IPS DF 4.7 (cell line): ENCODE data around the gene PSG4.
"Not testable (repeated sequence)": the region's sequence is repeated elsewhere in the genome, so short reads cannot be mapped to it uniquely, and the experiment has no call there.

Source experiments
- DNase-seq: peaks from one replicate; pipeline ENCODE4 v3.0.0-alpha.2; 2013; ENCODE audit warnings: low spot score; ENCODE audit errors: extremely low read depth

Gene PSG4

DNA sequence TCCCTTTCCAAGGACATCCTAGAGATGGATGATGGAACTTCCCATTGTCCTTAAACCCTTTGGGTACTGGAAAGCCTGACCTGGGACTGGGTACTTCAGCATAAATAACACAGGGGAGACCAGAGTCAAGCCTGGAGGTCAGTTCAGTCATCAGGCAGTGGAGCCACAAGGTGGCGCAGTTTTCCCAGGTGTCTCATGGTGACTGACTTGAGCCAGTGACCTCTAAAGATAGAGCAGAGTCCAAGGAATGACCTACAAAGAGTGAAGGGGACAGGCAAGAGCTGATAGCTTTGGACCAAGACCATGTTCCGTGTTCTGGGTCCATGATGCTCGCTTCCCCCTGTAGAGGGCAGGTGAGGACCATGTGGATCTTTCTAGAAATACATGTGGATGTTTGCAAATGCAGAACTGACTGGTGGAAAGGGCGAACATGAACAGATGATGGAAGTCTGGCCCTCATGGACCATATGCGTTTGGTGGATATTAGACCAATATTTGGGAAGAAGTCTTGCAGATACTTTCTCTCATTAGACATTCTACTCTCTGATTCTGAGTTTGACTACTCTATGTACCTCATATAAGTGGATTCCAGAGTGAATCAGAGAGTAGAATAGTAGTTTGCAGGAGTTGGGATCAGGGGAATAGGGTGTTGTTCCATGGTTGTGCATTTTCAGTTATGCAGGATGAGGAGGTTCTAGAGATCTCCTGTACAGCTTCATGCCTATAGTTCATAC, 6.6 kb downstream of the PSG4 start:
- not testable (repeated sequence) for DNase-seq

DNA sequence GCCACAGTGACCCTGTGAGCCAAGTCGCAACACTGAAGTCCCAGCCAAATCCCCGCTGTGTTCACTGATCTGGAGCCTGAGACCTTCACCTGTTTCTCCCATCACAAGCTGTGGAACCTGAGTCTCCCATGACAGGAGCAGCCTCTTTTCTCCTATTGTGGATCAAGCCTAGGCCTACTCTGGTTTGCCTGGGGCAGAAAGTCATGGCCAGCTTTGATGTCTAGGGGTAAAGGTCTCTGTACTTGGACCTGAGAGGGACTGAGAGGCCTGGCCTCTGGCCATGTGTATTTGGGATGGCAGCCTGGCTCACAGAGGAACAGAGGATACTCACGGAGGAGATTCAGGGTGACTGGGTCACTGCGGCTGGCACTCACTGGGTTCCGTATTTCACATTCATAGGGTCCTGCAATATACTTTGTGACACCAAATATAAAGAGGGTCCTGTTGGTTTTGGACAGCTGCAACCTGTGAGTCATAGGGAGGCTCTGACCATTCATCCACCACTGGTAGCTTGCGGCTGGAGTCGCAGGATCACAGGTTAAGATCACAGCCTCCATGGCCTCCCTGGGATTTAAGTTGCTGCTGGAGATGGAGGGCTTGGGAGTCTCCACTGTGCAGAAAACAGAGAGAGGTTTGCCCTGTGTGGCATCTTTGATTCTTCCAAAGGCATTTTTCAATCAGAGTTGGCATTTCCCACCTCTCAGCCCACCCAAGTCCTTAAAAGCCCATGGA, 7.6 kb downstream of the PSG4 start:
- DNase-seq, result not testable (repeated sequence)

DNA sequence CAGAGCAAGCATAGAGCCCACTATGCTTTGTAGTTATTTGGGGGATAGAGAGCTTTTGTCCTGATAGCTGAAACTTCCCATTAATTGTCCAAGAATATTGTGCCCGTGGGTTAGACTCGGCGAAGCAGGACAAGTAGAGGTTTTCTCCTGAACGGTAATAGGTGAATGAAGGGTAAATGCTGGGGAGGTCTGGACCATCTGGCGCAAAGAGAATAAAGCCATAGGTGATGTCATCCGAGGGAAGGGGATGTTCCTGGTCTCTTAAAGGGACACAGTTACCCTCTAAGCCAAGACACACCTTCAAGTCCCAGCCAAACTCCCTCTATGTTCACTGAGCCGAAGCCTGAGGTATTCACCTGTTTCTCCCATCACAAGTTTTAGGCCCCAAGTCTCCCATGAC, 11.0 kb downstream of the PSG4 start:
- not testable (repeated sequence) for DNase-seq

DNA sequence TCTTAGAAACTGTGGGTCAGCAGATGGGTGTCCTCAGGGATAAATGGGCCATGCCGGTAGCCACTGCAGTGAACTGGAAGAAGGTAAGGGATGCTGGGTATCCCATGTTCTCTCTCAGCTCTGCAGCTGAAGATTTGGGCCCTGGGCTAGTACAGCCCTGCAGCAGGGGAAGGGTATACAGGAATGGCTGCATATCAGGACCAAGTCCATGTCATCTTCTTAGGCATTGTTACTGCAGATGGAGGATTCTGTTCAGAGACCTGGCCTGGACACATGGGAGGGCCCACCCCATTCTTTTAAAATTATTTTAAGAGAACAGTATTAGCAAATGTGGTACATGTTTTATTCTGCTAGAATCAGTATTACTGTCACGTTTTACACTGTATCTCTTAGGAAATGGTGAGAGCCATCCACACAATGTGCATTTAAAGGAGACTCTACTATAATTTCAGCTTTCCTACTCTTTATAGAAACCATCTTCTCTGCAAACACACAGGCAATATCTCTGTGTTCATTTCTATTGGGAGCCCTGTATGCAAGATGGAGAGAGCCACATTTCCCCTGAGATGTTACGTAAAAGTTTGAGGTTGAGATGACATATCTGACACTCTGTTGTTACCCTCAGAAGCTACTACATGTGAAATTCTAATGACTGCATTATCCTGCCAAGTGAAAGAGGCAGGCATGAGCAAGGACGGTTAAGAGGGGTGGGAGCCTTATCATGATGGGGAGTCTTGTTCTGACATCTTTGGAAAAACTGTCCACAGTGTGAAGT, 12.9 kb downstream of the PSG4 start:
- DNase-seq, result not testable (repeated sequence)

DNA sequence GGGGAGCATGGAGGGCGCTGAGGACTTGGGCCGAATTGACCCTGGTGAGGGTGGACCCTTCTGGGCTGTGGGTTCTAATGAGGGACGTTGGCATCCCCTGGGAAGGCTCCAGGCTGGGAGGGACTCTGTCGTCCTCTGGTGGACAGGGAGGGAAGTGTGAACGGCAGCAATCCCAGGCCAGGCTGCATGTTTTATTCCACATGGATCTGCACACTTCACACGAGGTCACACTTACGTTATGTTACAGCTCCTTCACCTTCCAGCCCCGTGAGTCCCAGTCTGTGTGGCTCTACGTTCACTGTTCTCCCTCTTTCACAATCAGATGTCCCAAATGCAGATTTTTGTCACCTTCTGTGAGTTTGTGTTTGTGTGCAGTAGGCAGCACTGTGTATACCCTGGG, 17.3 kb downstream of the PSG4 start:
- not testable (repeated sequence) for DNase-seq

DNA sequence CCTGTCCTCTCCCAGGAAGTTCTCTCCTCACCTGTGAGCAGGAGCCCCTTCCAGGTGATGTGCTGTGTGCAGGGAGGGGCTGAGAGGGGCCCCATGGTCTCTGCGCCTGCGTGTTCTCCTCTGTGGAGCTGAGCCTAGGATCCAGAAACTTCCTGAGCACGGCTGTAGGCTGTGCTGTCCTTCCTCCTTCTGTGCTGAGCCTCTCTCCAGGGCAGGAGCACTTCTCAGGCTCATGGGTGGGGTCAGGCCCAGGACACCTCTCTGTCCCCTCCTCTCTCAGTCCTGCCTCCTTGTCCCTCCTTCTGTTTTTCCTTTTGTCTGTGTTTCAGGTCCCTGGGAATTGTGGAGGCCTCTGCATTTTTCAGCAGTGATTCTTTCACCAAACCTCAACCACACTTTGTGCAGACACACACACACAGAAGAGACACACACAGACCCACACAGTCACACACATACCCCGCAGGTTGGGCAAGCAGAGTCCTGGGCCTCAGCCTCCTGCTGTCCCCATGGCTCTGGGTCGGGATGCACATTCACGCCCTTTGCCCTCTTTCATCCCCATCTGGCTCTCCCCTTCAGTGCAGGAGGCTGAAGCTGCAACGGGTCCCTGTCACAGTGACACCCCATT, 19.0 kb downstream of the PSG4 start, which contains the start of gene PSG5:
TSS of gene PSG5 (minus strand) at position 226 of the 625 bp plus-strand sequence. CDS start at position 95, 131 bp downstream.
- DNase-seq, result not testable (repeated sequence)

DNA sequence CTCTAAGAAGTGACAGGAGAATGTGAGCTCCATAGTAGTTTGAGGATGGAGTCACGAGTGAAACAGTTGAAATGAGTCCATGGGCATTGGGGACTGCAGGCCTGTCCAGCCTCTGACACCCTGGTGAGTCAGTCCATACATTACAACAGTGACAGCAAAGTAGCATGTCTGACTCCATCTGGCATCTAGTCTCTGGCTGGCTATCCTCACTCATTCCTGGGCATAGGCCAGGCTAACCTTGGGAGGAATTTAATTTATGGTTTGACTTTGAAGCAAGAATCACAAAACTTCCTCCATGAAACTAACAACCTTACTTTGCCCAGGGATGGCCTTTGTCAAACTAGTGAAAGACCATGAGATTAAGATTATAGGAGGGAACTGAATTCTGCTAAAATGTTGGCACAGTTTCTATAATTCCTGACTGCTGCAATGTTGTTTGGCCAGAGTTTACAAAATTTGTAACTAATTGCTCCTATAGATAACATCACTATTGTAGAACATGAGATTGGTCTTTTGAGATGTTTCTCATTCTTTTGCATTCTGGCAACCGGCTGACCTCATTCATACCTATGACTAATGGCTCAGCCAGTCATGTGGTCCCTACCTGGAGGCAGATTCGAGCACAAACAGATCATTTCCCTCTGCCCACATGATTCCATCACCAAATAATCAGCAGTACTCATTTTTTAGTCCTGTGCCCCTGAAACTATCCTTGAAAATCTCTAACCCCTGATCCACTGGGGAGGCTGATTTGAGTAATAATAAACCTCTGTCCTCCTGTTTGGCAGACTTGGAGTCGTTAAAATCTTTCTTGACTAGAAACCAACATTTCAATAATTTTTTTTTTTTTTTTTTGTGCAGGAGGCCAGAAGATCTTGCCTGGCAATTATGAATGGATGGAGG, 23.3 kb downstream of the PSG4 start:
- DNase-seq, result not testable (repeated sequence)

DNA sequence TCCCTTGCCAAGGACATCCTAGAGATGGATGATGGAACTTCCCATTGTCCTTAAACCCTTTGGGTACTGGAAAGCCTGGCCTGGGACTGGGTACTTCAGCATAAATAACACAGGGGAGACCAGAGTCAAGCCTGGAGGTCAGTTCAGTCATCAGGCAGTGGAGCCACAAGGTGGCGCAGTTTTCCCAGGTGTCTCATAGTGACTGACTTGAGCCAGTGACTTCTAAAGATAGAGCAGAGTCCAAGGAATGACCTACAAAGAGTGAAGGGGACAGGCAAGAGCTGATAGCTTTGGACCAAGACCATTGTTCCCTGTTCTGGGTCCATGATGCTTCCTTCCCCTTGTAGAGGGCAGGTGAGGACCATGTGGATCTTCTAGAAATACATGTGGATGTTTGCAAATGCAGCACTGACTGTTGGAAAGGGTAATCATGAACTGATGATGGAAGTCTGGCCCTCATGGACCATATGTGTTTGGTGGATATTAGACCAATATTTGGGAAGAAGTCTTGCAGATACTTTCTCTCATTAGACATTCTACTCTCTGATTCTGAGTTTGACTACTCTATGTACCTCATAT, 25.8 kb downstream of the PSG4 start:
- not testable (repeated sequence) for DNase-seq

DNA sequence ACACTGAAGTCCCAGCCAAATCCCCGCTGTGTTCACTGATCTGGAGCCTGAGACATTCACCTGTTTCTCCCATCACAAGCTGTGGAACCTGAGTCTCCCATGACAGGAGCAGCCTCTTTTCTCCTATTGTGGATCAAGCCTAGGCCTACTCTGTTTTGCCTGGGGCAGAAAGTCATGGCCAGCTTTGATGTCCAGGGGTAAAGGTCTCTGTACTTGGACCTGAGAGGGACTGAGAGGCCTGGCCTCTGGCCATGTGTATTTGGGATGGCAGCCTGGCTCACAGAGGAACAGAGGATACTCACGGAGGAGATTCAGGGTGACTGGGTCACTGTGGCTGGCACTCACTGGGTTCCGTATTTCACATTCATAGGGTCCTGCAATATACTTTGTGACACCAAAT, 26.9 kb downstream of the PSG4 start:
- DNase-seq, result not testable (repeated sequence)

DNA sequence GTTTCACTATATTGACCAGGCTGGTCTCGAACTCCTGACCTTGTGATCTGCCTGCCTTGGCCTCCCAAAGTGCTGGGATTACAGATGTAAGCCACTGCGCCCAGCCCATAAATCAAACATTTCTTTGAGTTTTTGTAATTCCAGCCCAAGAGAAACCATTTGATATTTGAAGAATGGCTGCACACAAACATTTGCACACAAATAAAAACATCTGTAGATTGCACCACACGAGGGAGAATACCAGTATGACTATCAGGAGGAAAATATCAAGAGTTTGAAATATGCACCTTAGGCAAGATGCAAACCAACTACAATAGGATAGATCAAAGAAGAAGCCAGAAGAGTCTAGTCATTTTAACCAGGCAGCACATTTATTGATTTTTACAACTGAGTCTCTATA, 39.5 kb downstream of the PSG4 start:
- DNase-seq, result not testable (repeated sequence)

DNA sequence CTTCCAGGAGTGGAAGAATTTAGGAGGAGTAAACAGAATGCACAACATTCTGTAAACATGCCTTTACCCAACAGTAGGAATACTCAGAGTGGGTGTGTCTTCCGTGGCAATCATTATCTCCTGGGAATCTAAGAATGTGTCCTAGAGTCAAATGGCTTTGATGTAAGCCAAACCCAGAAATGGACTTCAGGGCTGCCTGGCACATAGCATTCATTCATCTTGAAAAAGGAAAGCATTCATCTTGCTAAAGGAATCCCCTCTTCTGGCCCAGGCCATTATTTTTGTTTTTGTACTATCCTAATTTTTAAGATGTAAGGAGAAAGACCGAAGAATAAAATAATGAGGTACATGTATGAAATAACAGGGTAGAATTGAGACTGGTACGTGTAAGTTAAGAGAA, 42.3 kb downstream of the PSG4 start:
- not testable (repeated sequence) for DNase-seq

DNA sequence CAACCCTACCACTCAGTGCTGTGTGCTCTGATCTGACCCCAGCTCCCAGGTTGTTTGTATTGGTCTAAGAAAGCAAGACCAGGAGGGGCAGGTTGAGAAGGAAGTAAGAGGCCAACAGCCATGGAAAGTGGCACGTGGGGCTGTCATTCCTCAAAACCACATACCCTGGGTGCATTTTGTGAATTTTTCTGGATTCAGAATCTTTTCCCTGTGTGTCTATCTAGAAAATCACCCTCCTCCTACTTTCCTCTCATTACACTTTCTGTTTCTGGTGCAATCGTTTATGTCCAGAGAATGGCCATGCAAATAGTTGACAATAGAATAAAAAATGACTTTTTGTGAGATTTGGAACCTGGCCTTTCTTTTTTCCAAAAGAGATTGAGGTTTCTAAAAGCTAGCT, 43.2 kb downstream of the PSG4 start:
- not testable (repeated sequence) for DNase-seq

DNA sequence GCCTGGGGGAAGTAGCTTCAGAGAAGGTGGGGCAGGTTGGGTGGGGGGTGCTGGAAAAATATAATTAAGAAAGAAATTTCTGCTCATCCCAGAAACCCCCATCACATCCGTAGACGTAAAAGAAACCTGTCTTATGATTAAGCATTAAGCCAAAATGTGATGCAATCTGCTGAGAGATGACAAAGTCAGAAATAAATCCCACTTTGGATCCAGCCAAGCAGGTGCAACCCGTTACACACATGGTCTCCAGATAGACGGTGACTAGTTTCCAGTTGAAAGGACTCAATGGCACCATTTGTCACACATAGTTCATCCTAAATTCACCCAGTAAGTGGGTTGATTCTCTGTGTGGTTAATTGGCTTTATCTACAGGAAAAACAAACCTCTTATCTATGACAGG, 53.2 kb downstream of the PSG4 start:
- no peak for DNase-seq

DNA sequence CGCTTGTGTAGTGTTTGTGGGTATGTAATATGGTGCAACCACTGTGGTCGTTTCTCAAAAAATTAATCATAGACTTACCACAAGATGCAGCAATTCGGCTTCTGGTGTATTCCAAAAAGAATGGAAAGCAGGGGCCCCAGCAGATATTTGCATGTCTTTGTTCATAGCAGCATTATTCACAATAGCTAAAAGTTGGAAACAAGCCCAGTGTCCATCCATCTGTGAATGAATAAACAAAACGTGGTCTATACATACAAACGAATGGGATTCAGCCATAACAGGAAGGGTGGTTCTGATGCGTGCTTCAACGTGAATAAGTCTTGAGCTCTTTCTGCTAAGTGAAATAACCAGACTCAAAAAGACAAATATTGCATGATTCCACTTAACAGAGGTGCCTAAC, 55.6 kb downstream of the PSG4 start:
- DNase-seq, result not testable (repeated sequence)

DNA sequence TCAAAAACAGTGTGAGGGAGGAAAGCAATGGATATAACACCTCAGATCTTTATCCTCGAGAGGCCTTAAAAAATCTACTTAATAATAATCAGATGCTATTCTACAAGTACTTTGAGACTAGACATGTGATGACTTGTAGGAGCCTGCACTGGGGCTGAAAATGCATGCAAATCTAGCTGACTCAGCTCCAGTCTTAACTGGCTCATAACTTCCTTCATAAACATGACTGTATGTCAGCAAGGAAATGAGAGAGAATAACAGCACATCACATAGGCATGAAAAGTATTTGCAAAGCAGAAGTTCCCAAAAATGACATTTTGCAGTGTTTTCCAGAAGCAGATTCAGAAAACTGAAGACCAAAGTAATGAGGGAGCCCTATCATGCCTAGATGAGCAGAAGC, 57.2 kb downstream of the PSG4 start:
- DNase-seq, result no peak
